VCaP (cell line): ENCODE data around the gene RASL10A.

Experiments used
- H3K27ac ChIP-seq: fragments of 450-650 bp; 2 replicates; pipeline ENCODE4 v1.5.1; 2017
- CTCF ChIP-seq: fragments of 450-650 bp; conservative IDR thresholded peaks from 2 replicates; pipeline ENCODE4 v1.5.1; 2017; ENCODE audit warnings: mild to moderate bottlenecking, moderate library complexity

RASL10A gene

GRCh38 chr22:29317827-29318454, 2.4 kb upstream of the RASL10A start:
- TF ChIP-seq CTCF: no peak

GRCh38 chr22:29316141-29316828, 788 bp upstream of the RASL10A start:
- no peak overlapping the region for H3K27ac ChIP-seq
- no peak for TF ChIP-seq CTCF

More at GRCh38 chr22:29317827-29318454, 2.4 kb upstream of the RASL10A start:
- H3K27ac ChIP-seq: no peak overlapping the region

- no peak overlapping the region for H3K27ac ChIP-seq
- no peak for TF ChIP-seq CTCF
These were observed 786 bp downstream of the RASL10A start for GRCh38 chr22:29314537-29315285.

GRCh38 chr22:29313576-29314466, 1.7 kb downstream of the RASL10A start:
- no peak overlapping the region for H3K27ac ChIP-seq
- no peak for TF ChIP-seq CTCF

- no peak overlapping the region for H3K27ac ChIP-seq
- no peak; the same call in 1 of the 2 replicates for TF ChIP-seq CTCF
These were observed 2.3 kb downstream of the RASL10A start for GRCh38 chr22:29313126-29313575.

- H3K27ac ChIP-seq: no peak overlapping the region
- TF ChIP-seq CTCF: no peak
These were observed 3.0 kb downstream of the RASL10A start for GRCh38 chr22:29312218-29313125.
